KMS-11 (cell line): ENCODE results near the gene DSEL.

Experiments
- H2AFZ ChIP-seq: fragments of 200-600 bp; sonication (generic); 2 replicates; pipeline ENCODE4 v1.6.1; 2016; ENCODE audit warnings: antibody characterized with exemption, mixed run types, low read depth
- H3K27ac ChIP-seq: fragments of 200-600 bp; sonication (generic); 2 replicates; pipeline ENCODE4 v1.6.1; 2016; ENCODE audit warnings: mild to moderate bottlenecking, mixed run types
- H3K27me3 ChIP-seq: fragments of 200-600 bp; sonication (generic); 2 replicates; pipeline ENCODE4 v1.6.1; 2017; ENCODE audit warnings: mild to moderate bottlenecking, low read depth, mixed run types, moderate library complexity; ENCODE audit not compliant: insufficient read depth
- H3K36me3 ChIP-seq: fragments of 200-600 bp; sonication (generic); 2 replicates; pipeline ENCODE4 v1.6.1; 2017; ENCODE audit warnings: mild to moderate bottlenecking, mixed run types; ENCODE audit not compliant: insufficient read depth
- H3K4me1 ChIP-seq: fragments of 200-600 bp; sonication (generic); 2 replicates; pipeline ENCODE4 v1.6.1; 2016; ENCODE audit warnings: mild to moderate bottlenecking, low read depth, mixed run types; ENCODE audit not compliant: poor library complexity, severe bottlenecking
- H3K4me2 ChIP-seq: fragments of 200-600 bp; sonication (generic); 2 replicates; pipeline ENCODE4 v1.7.0; 2016; ENCODE audit warnings: mild to moderate bottlenecking, mixed run types
- H3K4me3 ChIP-seq: fragments of 200-600 bp; sonication (generic); IDR thresholded peaks from 2 replicates; pipeline ENCODE4 v1.6.1; 2017; ENCODE audit warnings: low read depth, low read length, mixed read lengths; ENCODE audit not compliant: insufficient read depth
- H3K79me2 ChIP-seq: fragments of 200-600 bp; sonication (generic); 2 replicates; pipeline ENCODE4 v1.6.1; 2016; ENCODE audit warnings: low read depth, mixed run types; ENCODE audit not compliant: insufficient read depth
- H3K9ac ChIP-seq: fragments of 200-600 bp; sonication (generic); 2 replicates; pipeline ENCODE4 v1.6.1; 2016; ENCODE audit warnings: mild to moderate bottlenecking, mixed run types
- H4K20me1 ChIP-seq: fragments of 200-600 bp; sonication (generic); 2 replicates; pipeline ENCODE4 v1.6.1; 2016; ENCODE audit warnings: mild to moderate bottlenecking, mixed run types; ENCODE audit not compliant: insufficient read depth
- CTCF ChIP-seq: fragments of 200-600 bp; sonication (generic); conservative IDR thresholded peaks from 2 replicates; pipeline ENCODE4 v1.6.1; 2017; ENCODE audit warnings: low read depth, mild to moderate bottlenecking, antibody characterized with exemption, low read length, moderate library complexity, mixed read lengths

The DSEL gene

GRCh38 chr18:67511840-67512239, 4.7 kb downstream of the DSEL start:
- H3K79me2 ChIP-seq = no peaks in the 10 kb centered on the region
- no peaks in the 10 kb centered on the region for H4K20me1 ChIP-seq
- H3K9ac ChIP-seq = no peak overlapping the region
- no peak overlapping the region for H3K4me3 ChIP-seq
- H3K27me3 ChIP-seq = no peaks in the 10 kb centered on the region
- no peak overlapping the region for H3K27ac ChIP-seq
- H3K4me1 ChIP-seq = no peaks in the 10 kb centered on the region
- H2AFZ ChIP-seq = no peak overlapping the region
- H3K36me3 ChIP-seq = no peaks in the 10 kb centered on the region
- no peak overlapping the region for H3K4me2 ChIP-seq
- TF ChIP-seq CTCF = no peak

DNA sequence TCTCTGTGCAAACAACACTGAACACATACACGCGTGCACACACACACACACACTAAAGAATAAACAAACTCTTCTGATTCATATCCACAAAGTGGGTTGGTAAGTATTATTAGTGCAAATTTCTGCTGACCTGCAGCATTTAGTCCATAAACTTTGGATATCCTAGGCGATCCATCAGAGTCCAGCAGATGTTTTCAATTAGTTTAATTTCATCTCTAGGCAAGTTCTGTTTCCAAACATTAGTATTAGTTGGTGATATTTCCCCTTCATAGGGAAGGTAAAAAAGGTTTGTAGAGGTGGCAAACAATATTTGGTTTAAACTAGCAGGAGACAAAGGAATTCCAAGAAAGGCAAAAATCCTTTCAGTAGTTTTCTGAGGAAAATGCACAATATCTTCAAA, 5.7 kb downstream of the DSEL start:
- Histone ChIP-seq H3K9ac (no peak overlapping the region), H3K36me3 (no peaks in the 10 kb centered on the region), H3K79me2 (no peaks in the 10 kb centered on the region)

GRCh38 chr18:67509741-67510391, 6.7 kb downstream of the DSEL start:
- Histone ChIP-seq H2AFZ (no peak overlapping the region), H3K27me3 (no peaks in the 10 kb centered on the region), H3K36me3 (no peaks in the 10 kb centered on the region), H3K4me2 (no peak overlapping the region), H3K27ac (no peak overlapping the region), H3K9ac (no peak overlapping the region), H3K4me3 (no peak overlapping the region), H3K4me1 (no peaks in the 10 kb centered on the region), H3K79me2 (no peaks in the 10 kb centered on the region), H4K20me1 (no peaks in the 10 kb centered on the region)
- no peak for TF ChIP-seq CTCF

More for the DNA sequence above, 5.7 kb downstream of the DSEL start:
- Histone ChIP-seq H3K27me3 (no peaks in the 10 kb centered on the region), H3K4me2 (no peak overlapping the region), H3K27ac (no peak overlapping the region), H4K20me1 (no peaks in the 10 kb centered on the region), H2AFZ (no peak overlapping the region), H3K4me3 (no peak overlapping the region), H3K4me1 (no peaks in the 10 kb centered on the region)
- TF ChIP-seq CTCF = no peak

- no peak overlapping the region for H3K27ac ChIP-seq
- H2AFZ ChIP-seq = no peak overlapping the region
- H3K4me3 ChIP-seq = no peak overlapping the region
- no peaks in the 10 kb centered on the region for H4K20me1 ChIP-seq
- H3K4me1 ChIP-seq = no peaks in the 10 kb centered on the region
- H3K79me2 ChIP-seq = no peaks in the 10 kb centered on the region
- H3K27me3 ChIP-seq = no peaks in the 10 kb centered on the region
- no peak for TF ChIP-seq CTCF
- no peak overlapping the region for H3K4me2 ChIP-seq
- H3K9ac ChIP-seq = no peak overlapping the region
- no peaks in the 10 kb centered on the region for H3K36me3 ChIP-seq
These were observed 8.4 kb downstream of the DSEL start for GRCh38 chr18:67508146-67508545.
